DOHH2 (cell line): ENCODE data around the gene KCNK18.

Source experiments
- CTCF ChIP-seq: fragments of 200-600 bp; sonication (generic); IDR thresholded peaks from one replicate; pipeline ENCODE4 v1.5.1; 2014; ENCODE audit warnings: antibody characterized with exemption, mild to moderate bottlenecking, low read depth, low read length; ENCODE audit not compliant: poor library complexity, severe bottlenecking
- EZH2phosphoT487 ChIP-seq: fragments of 200-600 bp; sonication (generic); IDR thresholded peaks from 2 replicates; pipeline ENCODE4 v1.6.1; 2017; ENCODE audit warnings: borderline replicate concordance, mild to moderate bottlenecking, antibody characterized with exemption, low read length, moderate library complexity, mixed read lengths

DNA sequence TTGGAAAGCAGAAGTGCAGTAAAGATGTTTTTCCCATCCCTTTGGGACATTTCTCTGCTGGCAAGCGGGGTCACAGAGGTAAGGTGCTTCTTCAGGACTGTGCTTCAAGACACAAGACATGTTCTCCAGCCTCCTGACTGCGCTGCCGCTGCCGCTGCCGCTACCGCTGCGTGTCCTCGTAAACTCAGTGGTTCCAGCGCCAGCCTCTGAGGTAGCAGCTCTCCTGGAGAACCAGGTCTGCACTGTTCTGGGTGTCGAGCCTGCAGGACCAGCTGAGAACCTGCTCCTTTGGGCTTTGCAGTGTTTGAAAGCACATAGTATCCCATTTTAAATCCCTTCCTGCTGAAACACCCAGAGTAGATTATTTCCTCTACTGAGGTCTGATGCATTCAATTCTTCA, 13.0 kb upstream of the KCNK18 start:
- TF ChIP-seq EZH2phosphoT487: no peak
- TF ChIP-seq CTCF: no peak
